OCI-LY3 (cell line): Measurements from ENCODE around the gene SLC12A1.

ENCODE experiments used
- H2AFZ ChIP-seq: fragments of 200-600, 300-600 bp; shearing (Covaris generic); 2 replicates; pipeline ENCODE4 v1.6.0; 2014; ENCODE audit warnings: antibody characterized with exemption, low read depth, low read length
- H3K27ac ChIP-seq: fragments of 200-600, 300-600 bp; sonication (generic); 2 replicates; pipeline ENCODE4 v1.5.1; 2014; ENCODE audit warnings: mild to moderate bottlenecking, low read length, moderate library complexity, mixed read lengths
- H3K27me3 ChIP-seq: fragments of 200-600, 300-600 bp; sonication (generic); 2 replicates; pipeline ENCODE4 v1.6.1; 2014; ENCODE audit warnings: low read depth, low read length, mixed read lengths
- H3K36me3 ChIP-seq: fragments of 200-600, 300-600 bp; sonication (generic); replicated peaks from 2 replicates; pipeline ENCODE3; 2014; ENCODE audit warnings: low read depth, low read length, mixed read lengths
- H3K4me1 ChIP-seq: fragments of 300-600, 200-600 bp; sonication (generic); 2 replicates; pipeline ENCODE4 v1.6.1; 2014; ENCODE audit warnings: low read length, mixed read lengths
- H3K4me2 ChIP-seq: fragments of 200-600, 300-600 bp; sonication (generic); 2 replicates; pipeline ENCODE4 v1.6.1; 2014; ENCODE audit warnings: low read length, mixed read lengths
- H3K4me3 ChIP-seq: fragments of 300-600, 200-600 bp; sonication (generic); 2 replicates; pipeline ENCODE4 v1.5.1; 2014; ENCODE audit warnings: antibody characterized with exemption, mild to moderate bottlenecking, low read length, moderate library complexity
- H3K79me2 ChIP-seq: fragments of 300-600, 200-600 bp; shearing (Covaris generic); 2 replicates; pipeline ENCODE4 v1.6.1; 2014; ENCODE audit warnings: mild to moderate bottlenecking, low read length, mixed read lengths
- H3K9ac ChIP-seq: fragments of 300-600, 200-600 bp; shearing (Covaris generic); 2 replicates; pipeline ENCODE4 v1.6.0; 2014; ENCODE audit warnings: mild to moderate bottlenecking, low read length, moderate library complexity
- H3K9me3 ChIP-seq: fragments of 200-600, 300-600 bp; shearing (Covaris generic); 2 replicates; pipeline ENCODE4 v1.6.1; 2014; ENCODE audit warnings: low read length, mixed read lengths; ENCODE audit not compliant: insufficient read depth
- H4K20me1 ChIP-seq: fragments of 200-600, 300-600 bp; sonication (generic); 2 replicates; pipeline ENCODE4 v1.6.1; 2016; ENCODE audit warnings: low read length, mixed read lengths; ENCODE audit not compliant: insufficient read depth
- EZH2phosphoT487 ChIP-seq: fragments of 200-600 bp; shearing (Covaris generic); IDR thresholded peaks from 2 replicates; pipeline ENCODE4 v1.6.1; 2018; ENCODE audit warnings: antibody characterized with exemption, mixed run types, low read depth
- TF ChIP-seq, protein P1 (sequence below): fragments of 200-600, 300-600 bp; sonication (generic); IDR thresholded peaks from 2 replicates; pipeline ENCODE4 v1.5.1; 2014; ENCODE audit warnings: antibody characterized with exemption, low read length, low read depth

Gene SLC12A1

DNA sequence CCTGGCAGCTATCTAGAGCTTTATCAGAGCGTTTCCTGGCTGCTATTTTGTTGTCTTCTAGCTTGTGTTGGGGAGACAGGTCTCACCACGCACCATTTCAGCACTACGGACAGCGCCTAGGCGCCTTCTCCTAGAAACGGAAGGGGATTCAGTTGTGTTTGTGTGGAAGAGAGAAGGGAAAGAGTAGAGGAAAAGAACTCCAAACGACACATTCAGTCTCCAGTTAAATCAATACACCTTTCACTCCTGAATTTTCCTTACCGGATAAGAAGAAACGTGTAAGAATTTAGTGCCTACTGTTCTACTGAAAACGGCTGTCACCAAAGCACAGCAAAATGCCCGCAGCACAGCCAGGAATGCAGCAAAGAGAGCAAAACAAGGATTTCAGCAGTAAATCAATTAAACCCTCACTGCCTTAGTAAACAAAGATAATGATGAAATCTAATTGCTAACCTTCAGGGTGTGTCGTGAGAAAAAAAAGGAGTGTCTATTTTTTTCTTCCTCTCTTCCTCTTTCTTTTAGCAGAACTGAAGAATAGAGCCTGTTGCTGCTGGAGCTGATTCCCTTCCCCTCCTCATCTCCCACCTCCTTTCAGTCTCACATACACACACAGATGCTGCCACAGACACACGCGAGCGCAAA, 15.0 kb upstream of the SLC12A1 start:
- H3K9me3 ChIP-seq, result no peaks in the 10 kb centered on the region
- H2AFZ ChIP-seq, result no peak overlapping the region
- H4K20me1 ChIP-seq, result no peaks in the 10 kb centered on the region
- H3K4me2 ChIP-seq, result no peak overlapping the region
- H3K79me2 ChIP-seq, result no peaks in the 10 kb centered on the region
- no peak overlapping the region for H3K27ac ChIP-seq
- H3K9ac ChIP-seq, result no peak overlapping the region
- H3K27me3 ChIP-seq, result peaks cover 4% of the 10 kb centered on the region; the same call in 1 of the 2 replicates
- H3K4me3 ChIP-seq, result no peak overlapping the region
- no peaks in the 10 kb centered on the region for H3K36me3 ChIP-seq
- TF ChIP-seq, protein P1, sequence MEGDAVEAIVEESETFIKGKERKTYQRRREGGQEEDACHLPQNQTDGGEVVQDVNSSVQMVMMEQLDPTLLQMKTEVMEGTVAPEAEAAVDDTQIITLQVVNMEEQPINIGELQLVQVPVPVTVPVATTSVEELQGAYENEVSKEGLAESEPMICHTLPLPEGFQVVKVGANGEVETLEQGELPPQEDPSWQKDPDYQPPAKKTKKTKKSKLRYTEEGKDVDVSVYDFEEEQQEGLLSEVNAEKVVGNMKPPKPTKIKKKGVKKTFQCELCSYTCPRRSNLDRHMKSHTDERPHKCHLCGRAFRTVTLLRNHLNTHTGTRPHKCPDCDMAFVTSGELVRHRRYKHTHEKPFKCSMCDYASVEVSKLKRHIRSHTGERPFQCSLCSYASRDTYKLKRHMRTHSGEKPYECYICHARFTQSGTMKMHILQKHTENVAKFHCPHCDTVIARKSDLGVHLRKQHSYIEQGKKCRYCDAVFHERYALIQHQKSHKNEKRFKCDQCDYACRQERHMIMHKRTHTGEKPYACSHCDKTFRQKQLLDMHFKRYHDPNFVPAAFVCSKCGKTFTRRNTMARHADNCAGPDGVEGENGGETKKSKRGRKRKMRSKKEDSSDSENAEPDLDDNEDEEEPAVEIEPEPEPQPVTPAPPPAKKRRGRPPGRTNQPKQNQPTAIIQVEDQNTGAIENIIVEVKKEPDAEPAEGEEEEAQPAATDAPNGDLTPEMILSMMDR, result no peak
- TF ChIP-seq EZH2phosphoT487, result no peak
- no peaks in the 10 kb centered on the region for H3K4me1 ChIP-seq

DNA sequence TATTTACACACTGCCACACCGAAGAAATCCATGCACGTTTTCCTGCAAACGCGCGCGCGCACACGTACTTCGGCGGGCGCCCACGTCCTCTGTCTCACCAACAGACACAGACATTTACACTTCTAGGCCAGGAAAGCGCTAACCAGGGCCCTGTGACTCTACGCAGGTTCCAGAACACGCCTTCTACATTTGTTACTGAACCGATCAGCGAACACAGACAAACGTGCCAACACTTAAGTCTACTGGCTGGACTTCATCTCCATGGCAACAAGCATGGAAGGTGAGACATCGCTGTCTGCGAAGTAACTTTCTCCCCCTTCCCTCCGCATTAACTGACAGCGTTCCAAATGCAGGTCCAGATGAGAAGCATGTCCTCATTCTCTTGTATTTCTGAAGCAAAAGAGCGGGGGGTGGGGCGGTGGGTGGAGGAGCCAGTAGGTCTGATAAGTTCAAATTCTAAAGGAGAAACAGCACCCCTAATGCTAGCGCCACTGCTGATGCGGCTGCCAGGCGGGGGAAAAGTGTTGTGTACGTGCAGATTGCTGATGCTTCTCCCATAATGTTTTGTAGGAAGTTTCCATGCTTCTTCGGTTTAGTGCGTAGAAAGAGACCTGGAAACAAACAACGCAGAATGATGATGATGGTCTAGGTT, 14.4 kb upstream of the SLC12A1 start, which contains the start of gene CTXN2:
Gene CTXN2 (plus strand): TSS at position 92 of the 652 bp plus-strand sequence. CDS start 9,636 bp downstream, outside the sequence.
- TF ChIP-seq EZH2phosphoT487, result no peak
- TF ChIP-seq, protein P1, result no peak
- Histone ChIP-seq H2AFZ (no peak within 1 kb of the TSS), H3K27me3 (no peaks in the 10 kb centered on the region; the same call in 1 of the 2 replicates), H3K4me2 (no peak within 1 kb of the TSS), H3K4me3 (no peak within 1 kb of the TSS), H3K79me2 (no peaks in the 10 kb centered on the region), H3K9ac (no peak within 1 kb of the TSS), H3K9me3 (no peaks in the 10 kb centered on the region), H3K36me3 (no peaks in the 10 kb centered on the region), H3K4me1 (no peaks in the 10 kb centered on the region), H4K20me1 (no peaks in the 10 kb centered on the region), H3K27ac (no peak within 1 kb of the TSS)

DNA sequence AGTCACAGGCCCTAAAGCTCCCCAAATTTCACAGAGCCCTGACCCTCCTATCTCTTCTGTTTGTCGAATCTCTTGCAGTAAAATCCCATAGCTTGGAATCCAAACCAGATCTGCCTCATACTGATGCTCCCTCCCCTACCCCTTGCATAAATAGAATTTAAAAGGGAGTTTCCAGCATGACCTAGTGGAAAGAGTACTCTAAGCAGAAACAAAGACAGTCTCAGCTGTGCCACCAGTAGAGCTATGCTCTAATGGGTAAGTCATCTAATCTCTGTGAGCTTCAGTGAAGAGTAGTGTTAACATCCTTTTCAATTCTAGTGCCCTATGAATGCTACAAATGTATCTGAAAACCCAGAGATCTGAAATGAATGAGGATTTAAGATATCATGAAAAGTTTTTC, 4.0 kb upstream of the SLC12A1 start:
- Histone ChIP-seq H3K27ac (no peak overlapping the region), H3K9me3 (no peaks in the 10 kb centered on the region)
- TF ChIP-seq, protein P1, result no peak
- TF ChIP-seq EZH2phosphoT487, result no peak

DNA sequence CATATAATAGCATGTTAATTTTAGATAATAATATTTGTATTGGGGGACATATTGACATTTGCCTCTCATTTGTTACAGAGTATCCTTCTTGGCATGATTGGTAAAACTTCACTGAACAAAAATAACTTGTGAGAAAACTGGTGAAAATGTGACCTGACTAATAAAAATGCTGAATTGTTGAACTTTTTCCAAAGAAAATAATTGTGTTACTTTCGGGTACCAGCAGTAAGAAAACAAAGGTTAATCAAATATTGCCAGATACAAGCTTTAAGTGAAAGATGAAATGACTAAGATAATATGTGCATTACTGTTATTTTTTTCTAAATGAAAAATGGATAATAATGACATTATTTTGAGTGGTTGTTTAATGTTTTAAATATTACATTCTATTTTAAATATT, 15.2 kb downstream of the SLC12A1 start:
- Histone ChIP-seq H3K4me3 (no peak overlapping the region), H3K27ac (no peak overlapping the region), H3K27me3 (peaks cover 29% of the 10 kb centered on the region), H3K36me3 (no peaks in the 10 kb centered on the region), H2AFZ (no peak overlapping the region), H3K9ac (no peak overlapping the region), H3K9me3 (no peaks in the 10 kb centered on the region), H3K79me2 (no peaks in the 10 kb centered on the region), H3K4me2 (no peak overlapping the region), H4K20me1 (no peaks in the 10 kb centered on the region), H3K4me1 (no peaks in the 10 kb centered on the region)
- TF ChIP-seq, protein P1, result no peak

More for the DNA sequence above, 4.0 kb upstream of the SLC12A1 start:
- Histone ChIP-seq H3K4me2 (no peak overlapping the region), H3K79me2 (no peaks in the 10 kb centered on the region), H3K27me3 (peaks cover 6% of the 10 kb centered on the region; the same call in 1 of the 2 replicates), H3K4me1 (no peaks in the 10 kb centered on the region), H3K9ac (no peak overlapping the region), H2AFZ (no peak overlapping the region), H3K4me3 (no peak overlapping the region), H4K20me1 (no peaks in the 10 kb centered on the region), H3K36me3 (no peaks in the 10 kb centered on the region)
